Activated T-helper 17 cell treated with anti-CD3 and anti-CD28 coated beads, Interleukin-2, amount 50 U/mL, for 72 hours (primary cell): ENCODE data around the gene MAP2K2. TPM values are rescaled to one million over a fixed set of nuclear protein-coding genes. Genes with fewer than 3 reads are reported as not detected.
"Not testable (repeated sequence)": the region's sequence is repeated elsewhere in the genome, so short reads cannot be mapped to it uniquely, and the experiment has no call there.

ENCODE experiments used
- ATAC-seq: fragments of 150-1000 bp; cut with Tn5 transposase; replicated peaks from 2 replicates; pipeline ENCODE4 v1.10.0; 2021; ENCODE audit warnings: mild to moderate bottlenecking, moderate library complexity
- H3K27ac Mint-ChIP-seq: one replicate; pipeline ENCODE4 v1.8.0; 2022; ENCODE audit warnings: mixed read lengths
- H3K27me3 Mint-ChIP-seq: one replicate; pipeline ENCODE4 v1.8.0; 2022; ENCODE audit warnings: mixed read lengths
- H3K36me3 Mint-ChIP-seq: one replicate; pipeline ENCODE4 v1.8.0; 2022; ENCODE audit warnings: low read depth, mild to moderate bottlenecking, mixed read lengths
- H3K4me1 Mint-ChIP-seq: one replicate; pipeline ENCODE4 v1.8.0; 2022; ENCODE audit warnings: mixed read lengths
- H3K4me3 Mint-ChIP-seq: one replicate; pipeline ENCODE4 v1.8.0; 2022; ENCODE audit warnings: mild to moderate bottlenecking, mixed read lengths
- H3K9me3 Mint-ChIP-seq: one replicate; pipeline ENCODE4 v1.8.0; 2022; ENCODE audit warnings: mixed read lengths
- total RNA-seq, 2 donors: library from RNA; stranded (reverse); gene quantifications; one replicate each; pipeline ENCODE4 v1.2.3, GENCODE V29; 2022

MAP2K2 gene
- total RNA-seq, 2 donors from 2014 or later, result 143 to 155 TPM

DNA sequence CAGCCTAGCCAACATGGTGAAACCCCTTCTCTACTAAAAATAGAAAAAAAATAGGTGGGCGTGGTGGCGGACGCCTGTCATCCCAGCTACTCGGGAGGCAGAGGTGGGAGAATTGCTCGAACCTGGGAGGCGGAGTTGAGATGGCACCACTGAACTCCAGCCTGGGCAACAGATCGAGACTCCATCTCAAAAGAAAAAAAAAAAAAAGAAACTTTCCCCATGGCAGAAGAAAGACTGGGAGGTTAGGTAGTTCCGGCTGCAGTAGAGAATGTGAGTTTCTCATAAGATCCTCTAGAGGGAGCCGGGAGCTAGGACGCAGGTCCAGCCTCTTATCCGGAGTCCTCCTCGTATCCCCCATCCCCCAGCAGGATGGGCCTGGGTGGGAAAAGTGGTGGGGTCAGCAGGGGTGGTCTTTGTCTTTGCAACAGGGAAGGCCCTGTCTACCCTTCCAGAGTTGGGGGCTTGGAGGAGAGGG lies 16.4 kb upstream of the MAP2K2 start:
- H3K4me3 Mint-ChIP-seq, result peak overlapping the region; percentile 66
- H3K9me3 Mint-ChIP-seq, result no peaks in the 10 kb centered on the region
- H3K27me3 Mint-ChIP-seq, result peaks cover 3% of the 10 kb centered on the region
- ATAC-seq, result peak; percentile 87
- no peaks in the 10 kb centered on the region for H3K36me3 Mint-ChIP-seq
- peaks cover 7% of the 10 kb centered on the region for H3K4me1 Mint-ChIP-seq
- peak overlapping the region; percentile 52 for H3K27ac Mint-ChIP-seq

- H3K36me3 Mint-ChIP-seq, result no peaks in the 10 kb centered on the region
- peaks cover 7% of the 10 kb centered on the region for H3K4me1 Mint-ChIP-seq
- peak overlapping the region; percentile 52 for H3K27ac Mint-ChIP-seq
- H3K9me3 Mint-ChIP-seq, result no peaks in the 10 kb centered on the region
- peak; percentile 96 for ATAC-seq
- H3K27me3 Mint-ChIP-seq, result peaks cover 3% of the 10 kb centered on the region
- H3K4me3 Mint-ChIP-seq, result peak overlapping the region; percentile 66
These were observed 15.8 kb upstream of the MAP2K2 start for GRCh38 chr19:4139614-4140236.

DNA sequence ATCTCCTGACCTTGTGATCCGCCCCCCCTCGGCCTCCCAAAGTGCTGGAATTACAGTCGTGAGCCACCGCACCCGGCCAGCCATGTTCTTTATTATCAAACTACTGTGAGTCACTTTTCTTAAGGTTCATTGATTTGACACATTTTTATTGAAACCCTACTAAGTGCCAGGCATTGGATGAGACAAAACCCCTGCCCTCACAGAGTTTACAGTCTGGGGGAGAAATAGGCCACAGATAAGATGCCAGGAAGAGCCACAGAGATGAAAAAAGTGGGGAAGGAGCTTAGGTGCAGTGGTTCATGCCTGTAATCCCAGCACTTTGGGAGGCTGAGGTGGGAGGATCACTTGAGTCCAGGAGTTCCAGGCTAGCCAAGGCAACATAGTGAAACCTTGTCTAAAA lies 14.5 kb upstream of the MAP2K2 start:
- Mint-ChIP-seq H3K27me3 (no peaks in the 10 kb centered on the region), H3K36me3 (no peaks in the 10 kb centered on the region), H3K4me1 (peaks cover 7% of the 10 kb centered on the region), H3K9me3 (no peaks in the 10 kb centered on the region), H3K4me3 (no peak overlapping the region), H3K27ac (no peak overlapping the region)
- no peak for ATAC-seq

GRCh38 chr19:4136680-4137088 lies 12.8 kb upstream of the MAP2K2 start:
- H3K27ac Mint-ChIP-seq, result no peak overlapping the region
- ATAC-seq, result no peak
- H3K4me1 Mint-ChIP-seq, result peaks cover 7% of the 10 kb centered on the region
- H3K36me3 Mint-ChIP-seq, result no peaks in the 10 kb centered on the region
- no peaks in the 10 kb centered on the region for H3K27me3 Mint-ChIP-seq
- H3K4me3 Mint-ChIP-seq, result no peak overlapping the region
- no peaks in the 10 kb centered on the region for H3K9me3 Mint-ChIP-seq

- H3K36me3 Mint-ChIP-seq, H3K27me3 Mint-ChIP-seq, H3K4me1 Mint-ChIP-seq, H3K27ac Mint-ChIP-seq, ATAC-seq, H3K9me3 Mint-ChIP-seq, H3K4me3 Mint-ChIP-seq: not testable (repeated sequence)
These were observed 11.5 kb upstream of the MAP2K2 start for GRCh38 chr19:4135386-4135785.

- Mint-ChIP-seq H3K27me3 (no peaks in the 10 kb centered on the region), H3K9me3 (no peaks in the 10 kb centered on the region), H3K36me3 (no peaks in the 10 kb centered on the region), H3K4me1 (peaks cover under 1% of the 10 kb centered on the region), H3K27ac (no peak overlapping the region), H3K4me3 (no peak overlapping the region)
- no peak for ATAC-seq
These were observed 10.4 kb upstream of the MAP2K2 start for GRCh38 chr19:4134351-4134750.

DNA sequence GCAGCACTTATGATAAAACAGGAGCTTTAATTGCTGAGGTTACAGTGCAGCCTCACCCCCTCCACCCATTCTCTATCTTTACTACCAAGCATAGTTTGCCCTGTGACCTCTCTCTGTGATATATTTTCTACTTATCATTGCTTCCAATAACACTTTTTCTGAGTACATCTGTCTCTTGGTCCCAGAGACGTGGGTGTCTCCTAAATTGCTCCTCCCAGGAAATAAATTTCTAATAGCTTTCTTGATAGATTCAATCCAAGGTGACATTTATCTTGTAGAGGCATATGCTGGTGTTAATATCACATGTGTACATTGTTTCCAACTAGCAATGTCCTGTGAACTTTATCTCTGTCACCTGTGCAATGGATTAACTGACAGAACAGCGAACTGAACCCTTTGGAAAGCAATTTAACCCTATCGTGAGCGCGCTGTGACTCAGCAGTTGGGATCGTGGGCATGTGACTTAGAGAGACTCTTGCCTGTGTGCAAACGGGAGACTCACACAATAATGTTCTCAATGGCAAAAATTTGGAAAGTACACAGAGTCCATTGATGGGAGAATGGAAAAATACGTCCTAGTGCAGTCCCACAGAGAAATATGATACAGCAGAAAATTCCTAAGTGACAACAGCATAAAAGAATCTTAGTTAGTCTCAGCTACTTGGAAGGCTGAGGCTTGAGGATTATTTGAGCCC lies 7.0 kb upstream of the MAP2K2 start:
- Mint-ChIP-seq H3K27me3 (no peaks in the 10 kb centered on the region), H3K27ac (no peak overlapping the region), H3K4me1 (no peaks in the 10 kb centered on the region), H3K4me3 (no peak overlapping the region), H3K9me3 (no peaks in the 10 kb centered on the region), H3K36me3 (no peaks in the 10 kb centered on the region)
- ATAC-seq, result no peak

GRCh38 chr19:4129050-4129449 lies 5.1 kb upstream of the MAP2K2 start:
- not testable (repeated sequence) for H3K36me3 Mint-ChIP-seq

GRCh38 chr19:4127322-4127721 lies 3.4 kb upstream of the MAP2K2 start:
- H3K4me1 Mint-ChIP-seq, result peaks cover 13% of the 10 kb centered on the region
- H3K27ac Mint-ChIP-seq, result peak overlapping the region; percentile 41
- not testable (repeated sequence) for H3K36me3 Mint-ChIP-seq, ATAC-seq, H3K9me3 Mint-ChIP-seq, H3K27me3 Mint-ChIP-seq, H3K4me3 Mint-ChIP-seq

More at GRCh38 chr19:4129050-4129449, 5.1 kb upstream of the MAP2K2 start:
- not testable (repeated sequence) for ATAC-seq, H3K4me3 Mint-ChIP-seq, H3K9me3 Mint-ChIP-seq, H3K27me3 Mint-ChIP-seq, H3K4me1 Mint-ChIP-seq, H3K27ac Mint-ChIP-seq

GRCh38 chr19:4124638-4125037 lies 716 bp upstream of the MAP2K2 start:
- Mint-ChIP-seq H3K36me3 (peaks cover 9% of the 10 kb centered on the region), H3K4me1 (peaks cover 14% of the 10 kb centered on the region), H3K9me3 (no peaks in the 10 kb centered on the region), H3K27ac (peak overlapping the region; percentile 75), H3K4me3 (peak overlapping the region; percentile 91), H3K27me3 (no peaks in the 10 kb centered on the region)
- no peak for ATAC-seq

DNA sequence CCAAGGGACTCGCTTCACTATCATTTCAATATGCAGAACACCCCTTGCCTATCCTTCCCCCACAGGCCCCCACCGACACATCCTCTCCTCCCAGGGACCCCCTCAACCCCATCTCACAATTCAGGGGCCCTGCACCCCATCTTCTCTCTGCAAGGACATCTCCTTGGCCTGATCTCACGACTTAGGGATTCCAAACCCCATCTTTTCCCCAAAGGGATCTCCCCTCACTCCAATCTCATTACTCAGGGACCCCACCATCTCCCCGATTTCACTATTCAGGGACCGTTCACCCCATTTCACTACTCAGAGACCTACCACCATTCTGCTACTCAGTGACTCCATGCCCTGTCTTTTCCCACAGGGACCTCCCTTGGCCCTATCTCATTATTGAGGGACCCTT lies 1.4 kb downstream of the MAP2K2 start:
- Mint-ChIP-seq H3K4me3 (peak overlapping the region; percentile 91), H3K27ac (peak overlapping the region; percentile 96), H3K9me3 (no peaks in the 10 kb centered on the region), H3K36me3 (peaks cover 21% of the 10 kb centered on the region), H3K4me1 (peaks cover 14% of the 10 kb centered on the region), H3K27me3 (no peaks in the 10 kb centered on the region)
- ATAC-seq, result no peak

DNA sequence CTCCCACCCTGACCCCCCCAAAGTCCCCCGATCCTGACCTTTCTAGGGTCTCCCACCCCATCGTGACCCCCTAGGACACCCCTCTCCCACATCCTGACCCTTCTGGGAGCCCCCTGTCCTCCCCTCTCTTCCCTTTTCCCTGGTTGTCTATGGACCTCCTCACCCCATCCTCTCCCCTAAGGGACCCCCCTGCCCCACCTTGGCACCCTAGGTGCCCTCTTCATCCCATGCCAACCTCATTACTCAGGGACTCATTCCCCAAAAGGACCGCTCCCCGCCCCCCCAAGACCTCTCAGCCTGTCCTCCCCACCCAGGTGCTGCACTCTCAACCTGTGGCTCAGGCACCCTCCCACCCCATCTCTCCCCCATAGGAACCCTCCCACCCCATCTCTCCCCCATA lies 2.1 kb downstream of the MAP2K2 start:
- Mint-ChIP-seq H3K4me3 (no peak overlapping the region), H3K27ac (no peak overlapping the region), H3K27me3 (no peaks in the 10 kb centered on the region), H3K36me3 (peaks cover 27% of the 10 kb centered on the region), H3K9me3 (no peaks in the 10 kb centered on the region), H3K4me1 (peaks cover 14% of the 10 kb centered on the region)
- ATAC-seq, result no peak

DNA sequence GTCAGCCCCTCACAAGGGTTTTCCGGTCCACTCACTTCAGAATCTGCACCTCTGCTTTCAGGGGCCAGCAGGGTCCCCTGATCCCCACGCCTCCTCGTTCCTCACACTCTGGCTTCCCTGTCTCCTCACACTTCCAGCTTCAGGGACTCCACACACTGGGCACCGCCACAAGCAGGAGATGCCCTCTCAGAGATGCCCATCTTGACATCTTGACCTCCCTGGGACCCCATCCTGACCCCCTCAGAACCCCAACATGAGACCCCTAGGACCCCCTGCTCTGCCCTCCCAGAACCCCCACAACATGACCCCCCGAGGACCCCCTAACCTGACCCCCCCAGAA lies 2.7 kb downstream of the MAP2K2 start:
- H3K9me3 Mint-ChIP-seq, result no peaks in the 10 kb centered on the region
- H3K36me3 Mint-ChIP-seq, result peaks cover 33% of the 10 kb centered on the region

DNA sequence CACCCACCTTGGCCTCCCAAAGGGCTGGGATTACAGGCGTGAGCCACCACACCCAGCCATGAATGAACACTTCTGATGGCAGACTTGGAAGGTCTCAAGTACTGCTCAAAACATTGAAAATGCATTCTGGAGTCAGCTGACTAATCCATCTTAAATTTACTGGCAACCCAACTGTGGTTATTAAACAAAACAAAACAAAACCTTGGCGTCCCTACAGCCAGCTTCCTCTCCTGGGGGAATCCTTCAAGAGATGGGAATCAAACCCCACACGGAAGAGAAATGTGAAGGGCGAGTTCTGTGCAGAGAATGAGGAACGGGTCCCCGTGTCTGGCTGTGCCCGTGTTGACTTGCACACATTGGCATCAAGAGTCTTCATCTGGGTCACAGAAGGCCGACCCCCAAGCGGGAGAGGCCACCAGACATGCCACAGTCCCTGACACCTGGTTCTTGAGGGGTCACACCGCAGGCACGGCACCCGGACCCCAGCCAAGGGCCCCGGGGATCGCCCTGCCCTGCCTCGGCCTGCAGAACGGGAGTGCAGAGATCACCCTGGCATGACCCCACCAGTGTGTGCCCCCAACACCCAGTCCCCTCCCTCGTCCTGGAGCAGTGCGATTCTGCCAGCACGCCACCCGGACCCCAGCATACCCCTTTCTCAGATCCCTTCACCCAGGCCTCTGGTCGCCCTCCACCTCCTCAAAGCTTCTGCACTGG lies 3.2 kb downstream of the MAP2K2 start:
- no peaks in the 10 kb centered on the region for H3K27me3 Mint-ChIP-seq
- ATAC-seq, result no peak
- no peak overlapping the region for H3K27ac Mint-ChIP-seq
- H3K4me1 Mint-ChIP-seq, result peaks cover 14% of the 10 kb centered on the region
- peaks cover 37% of the 10 kb centered on the region for H3K36me3 Mint-ChIP-seq
- H3K9me3 Mint-ChIP-seq, result no peaks in the 10 kb centered on the region
- H3K4me3 Mint-ChIP-seq, result no peak overlapping the region

More for the DNA sequence above, 2.7 kb downstream of the MAP2K2 start:
- Mint-ChIP-seq H3K27ac (no peak overlapping the region), H3K4me3 (no peak overlapping the region), H3K4me1 (peaks cover 14% of the 10 kb centered on the region), H3K27me3 (no peaks in the 10 kb centered on the region)
- ATAC-seq, result no peak

- H3K9me3 Mint-ChIP-seq, result no peaks in the 10 kb centered on the region
- peak overlapping the region; percentile 47 for H3K27ac Mint-ChIP-seq
- H3K4me1 Mint-ChIP-seq, result peaks cover 16% of the 10 kb centered on the region
- no peak overlapping the region for H3K4me3 Mint-ChIP-seq
- ATAC-seq, result no peak
- no peaks in the 10 kb centered on the region for H3K27me3 Mint-ChIP-seq
- peaks cover 46% of the 10 kb centered on the region for H3K36me3 Mint-ChIP-seq
These were observed 4.2 kb downstream of the MAP2K2 start for GRCh38 chr19:4119763-4120162.
